ENCODE results near the gene CHCHD3. TPM values are rescaled to one million over a fixed set of nuclear protein-coding genes. Genes with fewer than 3 reads are reported as not detected.

The CHCHD3 gene
- polyA plus RNA-seq, 4 donors: 51.1 to 99.3 (median 74.9) TPM

GRCh38 chr7:132782777-132783640 lies 298.9 kb downstream of the CHCHD3 start:
- no peak for DNase-seq (ENCODE audit: low read depth in 4 of 4, low spot score in 3 of 4)

GRCh38 chr7:132780822-132781221 lies 301.1 kb downstream of the CHCHD3 start:
- DNase-seq (ENCODE audit: low read depth in 4 of 4, low spot score in 3 of 4): no peak

GRCh38 chr7:132779164-132779563 lies 302.7 kb downstream of the CHCHD3 start:
- DNase-seq (ENCODE audit: low read depth in 4 of 4, low spot score in 3 of 4): no peak

- no peak for DNase-seq (ENCODE audit: low read depth in 4 of 4, low spot score in 3 of 4)
These were observed 303.1 kb downstream of the CHCHD3 start for GRCh38 chr7:132778761-132779160.

GRCh38 chr7:132777956-132778355 lies 303.9 kb downstream of the CHCHD3 start:
- no peak for DNase-seq (ENCODE audit: low read depth in 4 of 4, low spot score in 3 of 4)

GRCh38 chr7:132777414-132777813 lies 304.5 kb downstream of the CHCHD3 start:
- no peak for DNase-seq (ENCODE audit: low read depth in 4 of 4, low spot score in 3 of 4)

GRCh38 chr7:132776048-132776620 lies 305.8 kb downstream of the CHCHD3 start:
- DNase-seq (ENCODE audit: low read depth in 4 of 4, low spot score in 3 of 4): no peak

- no peak for DNase-seq (ENCODE audit: low read depth in 4 of 4, low spot score in 3 of 4)
These were observed 308.3 kb downstream of the CHCHD3 start for GRCh38 chr7:132773527-132773956.

- DNase-seq (ENCODE audit: low read depth in 4 of 4, low spot score in 3 of 4): no peak
These were observed 310.6 kb downstream of the CHCHD3 start for GRCh38 chr7:132771301-132771730.

GRCh38 chr7:132770055-132770454 lies 311.8 kb downstream of the CHCHD3 start:
- no peak for DNase-seq (ENCODE audit: low read depth in 4 of 4, low spot score in 3 of 4)

GRCh38 chr7:132769280-132769679 lies 312.6 kb downstream of the CHCHD3 start:
- no peak for DNase-seq (ENCODE audit: low read depth in 4 of 4, low spot score in 3 of 4)

- DNase-seq (ENCODE audit: low read depth in 4 of 4, low spot score in 3 of 4): no peak
These were observed 313.8 kb downstream of the CHCHD3 start for GRCh38 chr7:132768099-132768498.

- no peak for DNase-seq (ENCODE audit: low read depth in 4 of 4, low spot score in 3 of 4)
These were observed 314.5 kb downstream of the CHCHD3 start for GRCh38 chr7:132767378-132767777.

GRCh38 chr7:132766660-132767059 lies 315.2 kb downstream of the CHCHD3 start:
- DNase-seq (ENCODE audit: low read depth in 4 of 4, low spot score in 3 of 4): no peak

GRCh38 chr7:132765861-132766260 lies 316.0 kb downstream of the CHCHD3 start:
- DNase-seq (ENCODE audit: low read depth in 4 of 4, low spot score in 3 of 4): no peak

- DNase-seq (ENCODE audit: low read depth in 4 of 4, low spot score in 3 of 4): no peak
These were observed 317.1 kb downstream of the CHCHD3 start for GRCh38 chr7:132764762-132765161.

- no peak for DNase-seq (ENCODE audit: low read depth in 4 of 4, low spot score in 3 of 4)
These were observed 321.0 kb downstream of the CHCHD3 start for GRCh38 chr7:132760866-132761265.

- no peak for DNase-seq (ENCODE audit: low read depth in 4 of 4, low spot score in 3 of 4)
These were observed 321.7 kb downstream of the CHCHD3 start for GRCh38 chr7:132760244-132760623.

- no peak for DNase-seq (ENCODE audit: low read depth in 4 of 4, low spot score in 3 of 4)
These were observed 322.2 kb downstream of the CHCHD3 start for GRCh38 chr7:132759482-132760243.

- no peak for DNase-seq (ENCODE audit: low read depth in 4 of 4, low spot score in 3 of 4)
These were observed 322.9 kb downstream of the CHCHD3 start for GRCh38 chr7:132758986-132759385.

- DNase-seq (ENCODE audit: low read depth in 4 of 4, low spot score in 3 of 4): no peak
These were observed 324.1 kb downstream of the CHCHD3 start for GRCh38 chr7:132757783-132758182.
